ENCODE measurements around the gene OR13D1. TPM values are rescaled to one million over a fixed set of nuclear protein-coding genes. Genes with fewer than 3 reads are reported as not detected.
"Not testable (repeated sequence)": the region's sequence is repeated elsewhere in the genome, so short reads cannot be mapped to it uniquely, and the experiment has no call there.

Gene OR13D1, protein sequence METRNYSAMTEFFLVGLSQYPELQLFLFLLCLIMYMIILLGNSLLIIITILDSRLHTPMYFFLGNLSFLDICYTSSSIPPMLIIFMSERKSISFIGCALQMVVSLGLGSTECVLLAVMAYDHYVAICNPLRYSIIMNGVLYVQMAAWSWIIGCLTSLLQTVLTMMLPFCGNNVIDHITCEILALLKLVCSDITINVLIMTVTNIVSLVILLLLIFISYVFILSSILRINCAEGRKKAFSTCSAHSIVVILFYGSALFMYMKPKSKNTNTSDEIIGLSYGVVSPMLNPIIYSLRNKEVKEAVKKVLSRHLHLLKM
- polyA plus RNA-seq (2013, experiment 1 of 2; ENCODE audit: insufficient read length), result not detected
- not detected for polyA plus RNA-seq (2013, experiment 2 of 2; ENCODE audit: insufficient read length)

DNA sequence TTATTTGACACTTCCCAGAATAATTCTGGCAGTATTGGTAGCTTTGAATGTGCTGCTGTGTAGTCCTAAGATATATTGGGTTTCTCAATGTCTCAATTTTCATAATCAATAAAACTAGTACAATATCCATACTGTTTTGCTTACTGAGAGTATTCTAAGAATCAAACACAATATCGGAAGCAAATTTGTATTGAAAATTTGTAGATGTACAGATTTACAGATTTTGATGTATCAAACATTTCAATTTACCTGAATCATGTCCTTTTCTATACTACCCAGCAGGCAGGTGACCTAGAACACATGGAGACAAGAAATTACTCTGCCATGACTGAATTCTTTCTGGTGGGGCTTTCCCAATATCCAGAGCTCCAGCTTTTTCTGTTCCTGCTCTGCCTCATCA lies at the start of gene OR13D1:
Gene OR13D1 (plus strand): TSS at position 301 of the 400 bp plus-strand sequence. CDS start 0 bp downstream, at position 301.
- no peak for DNase-seq

DNA sequence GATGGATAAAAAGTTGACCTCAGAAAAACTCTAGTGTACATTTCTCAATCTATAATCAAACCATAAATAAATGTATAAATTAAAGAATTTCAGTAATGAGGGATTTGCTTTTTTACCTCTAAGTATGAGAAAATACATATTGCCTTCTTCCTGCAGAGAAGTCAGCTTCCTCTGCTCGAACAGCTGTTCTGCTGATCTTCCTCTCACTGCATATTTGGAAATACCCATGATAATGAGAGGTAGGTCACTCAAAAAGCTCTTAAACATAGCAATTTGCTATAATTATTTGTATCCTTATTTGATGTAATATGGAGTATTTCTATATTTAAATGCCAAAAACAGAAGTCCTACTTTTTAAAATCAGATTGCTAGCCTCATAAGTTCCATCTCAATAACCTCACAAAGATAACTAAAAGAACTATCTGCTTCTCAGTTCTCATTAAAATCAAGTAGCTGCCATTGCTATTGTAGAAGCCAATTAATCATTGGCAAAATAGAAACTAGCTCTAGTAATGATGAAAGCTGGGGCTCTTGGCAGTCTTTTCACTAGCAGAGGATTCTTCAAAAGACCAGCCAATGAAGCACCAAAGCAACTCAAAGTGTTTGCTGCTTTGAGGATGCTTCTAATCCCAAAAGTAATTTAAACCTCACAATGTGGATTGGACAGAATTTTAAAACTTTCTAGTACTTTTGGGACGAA lies 35.7 kb upstream of the OR13D1 start:
- no peak for DNase-seq

DNA sequence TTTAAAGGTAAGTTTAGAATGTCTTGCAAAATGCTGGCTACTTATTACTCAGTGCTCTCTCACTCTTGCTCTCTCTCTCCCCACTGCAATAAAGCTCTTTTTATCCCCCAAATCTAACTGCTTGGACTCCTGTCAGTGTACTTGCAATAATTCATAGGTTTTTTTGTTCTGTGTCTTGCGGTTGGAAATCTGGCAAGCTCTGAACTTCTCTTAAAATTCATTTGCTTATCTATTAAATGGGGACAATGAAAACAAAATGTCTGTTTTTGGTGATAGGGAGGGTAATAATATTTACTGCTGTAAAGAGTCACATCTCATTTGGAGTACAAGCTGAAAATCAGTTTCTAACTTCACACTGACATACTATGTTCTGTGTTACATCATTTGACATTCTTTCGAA lies 18.7 kb upstream of the OR13D1 start:
- no peak for DNase-seq

DNA sequence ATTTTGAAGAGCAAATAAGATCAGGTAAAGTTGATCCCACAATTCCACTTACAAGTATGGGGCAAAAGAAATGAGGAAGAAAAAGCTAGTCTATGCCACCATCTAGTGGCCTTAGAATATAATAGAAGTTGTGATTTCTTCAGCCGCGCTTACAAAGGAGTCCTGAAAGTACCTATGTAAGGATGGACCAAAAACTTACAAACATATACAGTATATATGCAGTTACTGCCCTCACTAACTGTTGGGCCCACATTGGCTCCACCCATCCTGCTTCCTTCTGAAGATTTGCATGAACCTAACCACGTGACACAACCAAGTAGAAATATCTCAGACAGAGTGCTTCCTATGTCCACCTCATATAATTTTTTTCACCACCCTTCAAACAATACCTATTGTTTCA lies 11.7 kb upstream of the OR13D1 start:
- peak; percentile 61 for DNase-seq

DNA sequence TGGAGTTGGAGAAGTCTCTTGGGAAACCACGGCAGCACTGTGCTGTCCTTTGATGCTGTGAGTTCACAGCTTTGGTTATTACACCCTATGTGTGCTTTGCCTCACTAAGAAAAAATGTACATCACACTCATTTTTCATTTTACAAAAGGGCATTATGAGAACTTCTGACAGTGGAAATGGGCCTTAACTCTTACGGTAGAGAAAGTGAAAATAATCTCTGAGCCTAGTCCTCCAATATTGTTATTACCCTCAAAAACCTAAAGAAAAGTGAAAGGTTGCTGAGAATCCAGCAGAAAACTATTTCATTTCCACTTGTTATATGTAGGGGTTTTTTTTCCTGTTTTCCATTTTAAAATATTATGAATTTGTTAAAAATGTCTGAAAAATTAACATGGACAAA lies 8.2 kb upstream of the OR13D1 start:
- no peak for DNase-seq

DNA sequence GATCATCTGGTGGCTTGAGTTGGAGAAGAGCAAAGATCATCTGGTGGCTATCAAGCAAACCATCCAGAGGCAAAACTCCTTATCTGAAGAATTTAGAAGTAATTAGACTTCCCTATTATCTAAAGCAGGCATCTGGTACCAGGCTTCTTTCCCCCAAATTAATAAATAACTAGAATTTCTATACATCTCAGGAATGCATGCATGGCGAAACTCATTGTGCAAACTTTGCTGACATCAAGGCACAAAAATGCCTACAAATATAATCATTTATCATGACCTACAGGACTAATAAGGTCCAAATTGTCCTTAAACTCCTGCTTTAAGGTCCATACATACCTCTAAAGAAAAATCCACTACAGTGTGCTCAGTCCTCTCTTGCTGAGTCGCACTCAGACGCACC lies 6.0 kb downstream of the OR13D1 start:
- no peak for DNase-seq

DNA sequence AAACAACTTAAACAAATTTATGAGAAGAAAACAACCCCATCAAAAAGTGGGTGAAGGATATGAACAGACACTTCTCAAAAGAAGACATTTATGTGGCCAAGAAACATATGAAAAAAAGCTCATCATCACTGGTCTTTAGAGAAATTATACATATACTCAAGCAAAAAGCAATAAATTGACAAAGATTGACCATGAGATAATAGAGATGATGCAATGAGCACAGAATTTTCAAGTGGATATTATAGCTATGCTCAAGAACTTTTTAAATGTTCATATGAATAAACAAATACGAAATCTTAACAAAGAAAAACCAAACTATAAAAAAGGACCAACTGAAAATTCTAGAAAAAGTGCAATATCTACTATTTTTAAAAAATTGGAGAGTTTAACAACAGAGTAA lies 14.4 kb downstream of the OR13D1 start:
- not testable (repeated sequence) for DNase-seq

DNA sequence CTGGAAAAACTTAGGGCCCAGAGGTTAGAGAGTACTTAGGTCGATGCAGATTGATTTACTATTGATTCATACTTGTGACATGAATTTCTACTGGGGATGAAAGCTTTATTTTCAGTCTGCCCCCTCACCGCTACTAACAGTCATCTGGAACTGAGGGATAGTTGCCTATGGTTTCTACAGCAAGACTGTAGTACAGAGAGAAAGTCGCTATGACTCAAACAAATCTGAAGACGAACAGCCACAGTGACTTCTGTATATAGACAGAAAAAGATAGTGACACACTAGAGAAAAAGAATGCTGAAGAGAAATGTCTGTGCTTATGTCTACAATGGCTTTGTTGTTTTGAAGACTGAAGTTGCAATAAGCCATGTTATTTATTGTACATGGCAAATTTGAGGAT lies 17.3 kb downstream of the OR13D1 start:
- DNase-seq, result no peak

DNA sequence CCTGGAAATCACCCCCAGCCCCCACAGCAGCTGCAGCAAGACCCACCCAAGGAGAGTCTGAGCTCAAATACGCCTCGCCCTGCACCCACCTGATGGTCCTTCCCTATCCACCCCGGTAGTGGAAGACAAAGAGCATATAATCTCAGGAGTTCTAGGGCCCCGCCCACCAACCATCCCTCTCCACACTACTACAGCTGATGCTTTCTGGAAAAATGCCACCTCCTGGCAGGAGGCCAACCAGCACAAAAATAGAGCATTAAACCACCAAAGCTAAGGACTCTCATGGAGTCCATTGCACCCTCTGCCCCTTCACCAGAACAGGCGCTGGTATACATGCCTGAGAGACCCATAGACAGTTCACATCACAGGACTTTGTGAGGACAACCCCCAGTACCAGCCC lies 30.7 kb downstream of the OR13D1 start:
- DNase-seq, result no peak

DNA sequence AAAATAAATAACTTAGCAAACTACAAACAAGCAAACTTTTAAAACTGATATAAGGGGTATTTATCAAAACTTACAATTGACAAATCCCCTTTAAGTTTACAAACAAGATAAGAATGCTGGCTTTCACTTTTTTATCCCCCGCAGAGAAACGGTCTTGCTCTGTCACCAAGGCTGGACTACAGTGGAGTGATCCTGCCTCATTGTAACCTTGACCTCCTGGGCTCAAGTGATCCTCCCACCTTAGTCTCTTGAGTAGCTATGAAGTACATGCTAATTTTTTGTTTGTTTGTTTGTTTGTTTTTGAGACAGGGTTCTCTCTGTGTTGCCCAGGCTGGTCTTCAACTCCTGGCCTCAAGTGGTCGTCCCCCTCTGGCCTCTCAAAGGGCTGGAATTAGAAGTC lies 44.1 kb downstream of the OR13D1 start:
- DNase-seq, result no peak

DNA sequence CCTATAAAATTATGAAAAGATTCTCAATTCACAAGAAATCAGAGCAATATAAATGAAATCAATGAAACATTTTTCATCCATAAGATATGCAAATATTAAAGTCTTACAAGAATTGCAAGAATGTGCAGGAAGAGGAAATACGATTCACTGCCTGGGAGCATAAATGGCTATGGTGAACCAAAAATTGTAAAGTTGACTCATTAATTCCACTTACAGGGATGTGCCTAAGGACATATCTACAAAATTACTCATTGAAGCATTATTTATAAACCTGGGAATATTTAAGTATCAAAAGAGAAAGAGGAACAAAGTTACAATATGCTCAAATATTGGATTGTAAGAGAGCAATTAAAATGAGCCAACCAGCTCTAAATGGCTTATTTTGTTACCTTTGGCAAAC lies 46.3 kb downstream of the OR13D1 start:
- DNase-seq, result peak; percentile 80

DNA sequence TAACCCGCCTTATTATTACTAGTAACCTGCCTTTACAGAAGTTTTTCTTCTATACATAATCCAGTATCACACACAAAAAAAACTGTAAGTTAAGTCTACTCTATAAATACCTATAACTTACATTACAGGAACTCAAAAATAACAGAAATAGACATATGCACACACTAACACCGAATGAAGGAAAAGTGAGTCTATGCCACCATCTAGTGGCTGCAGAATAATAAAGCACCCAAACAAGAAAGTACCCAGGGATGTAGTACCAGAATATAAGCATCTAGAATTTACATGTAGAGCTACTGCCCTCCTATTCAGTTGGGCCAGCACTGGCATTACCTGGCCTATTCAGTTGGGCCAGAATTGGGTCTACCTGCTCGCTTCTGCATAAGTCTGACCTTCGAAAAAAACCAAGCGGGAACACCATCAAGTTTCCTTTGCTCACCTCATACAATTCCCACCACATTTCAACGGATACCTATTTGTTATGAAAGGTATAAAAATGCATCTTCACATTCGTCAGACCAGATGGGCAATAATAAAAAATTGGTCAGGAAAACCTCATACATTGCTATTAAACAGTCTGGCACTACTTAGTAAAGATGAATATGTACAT lies 49.2 kb downstream of the OR13D1 start:
- DNase-seq, result peak; percentile 75
